HEK293 (cell line): Measurements from ENCODE around the gene RUFY2.

Experiments
- CTCF ChIA-PET: fragments of 350-600 bp; formaldehyde crosslinking; extraction: SDS; loops from one replicate; lab custom pipeline; 2021; ENCODE audit warnings: antibody characterized with exemption; lab: Yijun Ruan, JAX
- POLR2A ChIA-PET: fragments of 300-600 bp; formaldehyde crosslinking; extraction: SDS; loops from one replicate; lab custom pipeline; 2020; ENCODE audit warnings: antibody characterized with exemption, inconsistent platforms; lab: Yijun Ruan, JAX
- H3K27ac ChIP-seq: fragments of 200-500 bp; sonication (Bioruptor generic); 2 replicates; pipeline ENCODE4 v1.5.1; 2014; ENCODE audit warnings: low read depth, low read length, control low read depth, inconsistent platforms; ENCODE audit errors: extremely low read depth
- H3K36me3 ChIP-seq, 2 experiments: fragments of 200-500 bp in 1 of 2; sonication (Bioruptor generic) in 1 of 2; 1 replicate in 1 of 2; 2 replicates in 1 of 2; pipeline ENCODE4 v1.5.1; 2014 to 2017; ENCODE audit warnings: inconsistent platforms in 2 of 2, low read length in 2 of 2; ENCODE audit not compliant: control insufficient read depth in 2 of 2, insufficient read depth in 1 of 2
- H3K4me1 ChIP-seq: fragments of 200-500 bp; sonication (Bioruptor generic); 2 replicates; pipeline ENCODE4 v1.5.1; 2014; ENCODE audit warnings: mild to moderate bottlenecking, low read length, inconsistent platforms; ENCODE audit not compliant: control insufficient read depth, insufficient read depth
- H3K4me3 ChIP-seq: 2 replicates; pipeline ENCODE4 v1.5.1; 2011; ENCODE audit warnings: low read depth, mild to moderate bottlenecking, control low read depth, low read length, moderate library complexity
- H3K9me3 ChIP-seq: fragments of 200-500 bp; sonication (Bioruptor generic); 2 replicates; pipeline ENCODE4 v1.5.1; 2014; ENCODE audit warnings: low read depth, low read length, inconsistent platforms; ENCODE audit not compliant: control insufficient read depth, insufficient read depth
- FEZF1 ChIP-seq: fragments of 450-650 bp; formaldehyde crosslinking; IDR thresholded peaks from 2 replicates; pipeline ENCODE4 v1.5.1; 2016; ENCODE audit warnings: missing biosample characterization, missing genetic modification characterization
- HOXA7 ChIP-seq: sonication (generic); formaldehyde crosslinking; IDR thresholded peaks from 2 replicates; pipeline ENCODE4 v1.8.1; 2022; ENCODE audit warnings: missing genetic modification reagents, borderline replicate concordance
- KLF7 ChIP-seq: fragments of 450-650 bp; formaldehyde crosslinking; IDR thresholded peaks from 2 replicates; pipeline ENCODE4 v1.5.1; 2016; ENCODE audit warnings: missing biosample characterization, missing genetic modification characterization, borderline replicate concordance
- RBAK ChIP-seq: fragments of 450-650 bp; formaldehyde crosslinking; IDR thresholded peaks from 2 replicates; pipeline ENCODE4 v1.5.1; 2016; ENCODE audit warnings: missing biosample characterization, missing genetic modification characterization
- REPIN1 ChIP-seq: fragments of 450-650 bp; formaldehyde crosslinking; IDR thresholded peaks from 2 replicates; pipeline ENCODE4 v1.5.1; 2017; ENCODE audit warnings: missing biosample characterization, missing genetic modification characterization, low read depth
- YY1 ChIP-seq: fragments of 450-650 bp; formaldehyde crosslinking; IDR thresholded peaks from 2 replicates; pipeline ENCODE4 v1.5.1; 2018; ENCODE audit warnings: missing biosample characterization, missing genetic modification characterization
- ZNF114 ChIP-seq: fragments of 450-650 bp; formaldehyde crosslinking; IDR thresholded peaks from 2 replicates; pipeline ENCODE4 v1.5.0; 2017; ENCODE audit warnings: missing biosample characterization, missing genetic modification characterization
- ZNF175 ChIP-seq: fragments of 450-650 bp; formaldehyde crosslinking; IDR thresholded peaks from 2 replicates; pipeline ENCODE4 v1.5.1; 2016; ENCODE audit warnings: missing biosample characterization, missing genetic modification characterization
- ZNF2 ChIP-seq: fragments of 450-650 bp; formaldehyde crosslinking; IDR thresholded peaks from 2 replicates; pipeline ENCODE4 v1.5.1; 2016; ENCODE audit warnings: missing biosample characterization, missing genetic modification characterization
- ZNF214 ChIP-seq: fragments of 450-650 bp; formaldehyde crosslinking; IDR thresholded peaks from 2 replicates; pipeline ENCODE4 v1.5.1; 2017; ENCODE audit warnings: missing biosample characterization, mild to moderate bottlenecking, missing genetic modification characterization, borderline replicate concordance
- ZNF223 ChIP-seq: fragments of 450-650 bp; formaldehyde crosslinking; IDR thresholded peaks from 2 replicates; pipeline ENCODE4 v1.5.1; 2016; ENCODE audit warnings: missing biosample characterization, missing genetic modification characterization
- ZNF23 ChIP-seq: fragments of 450-650 bp; formaldehyde crosslinking; IDR thresholded peaks from 2 replicates; pipeline ENCODE4 v1.5.1; 2016; ENCODE audit warnings: missing biosample characterization, missing genetic modification characterization, borderline replicate concordance
- ZNF239 ChIP-seq: fragments of 450-650 bp; formaldehyde crosslinking; IDR thresholded peaks from 2 replicates; pipeline ENCODE4 v1.5.1; 2016; ENCODE audit warnings: missing biosample characterization, missing genetic modification characterization
- ZNF248 ChIP-seq: fragments of 450-650 bp; formaldehyde crosslinking; IDR thresholded peaks from 2 replicates; pipeline ENCODE4 v1.5.1; 2017; ENCODE audit warnings: missing biosample characterization, missing genetic modification characterization
- ZNF266 ChIP-seq: fragments of 450-650 bp; formaldehyde crosslinking; IDR thresholded peaks from 2 replicates; pipeline ENCODE4 v1.5.1; 2016; ENCODE audit warnings: missing biosample characterization, missing genetic modification characterization, low read depth
- ZNF280C ChIP-seq: fragments of 450-650 bp; formaldehyde crosslinking; IDR thresholded peaks from 2 replicates; pipeline ENCODE4 v1.5.1; 2016; ENCODE audit warnings: missing biosample characterization, missing genetic modification characterization
- ZNF311 ChIP-seq: fragments of 450-650 bp; formaldehyde crosslinking; IDR thresholded peaks from 2 replicates; pipeline ENCODE4 v1.5.1; 2017; ENCODE audit warnings: missing biosample characterization, missing genetic modification characterization, borderline replicate concordance
- ZNF433 ChIP-seq: fragments of 450-650 bp; formaldehyde crosslinking; IDR thresholded peaks from 2 replicates; pipeline ENCODE4 v1.5.1; 2016; ENCODE audit warnings: missing biosample characterization, missing genetic modification characterization, low read depth
- ZNF548 ChIP-seq: fragments of 450-650 bp; formaldehyde crosslinking; IDR thresholded peaks from 2 replicates; pipeline ENCODE4 v1.5.1; 2016; ENCODE audit warnings: missing biosample characterization, missing genetic modification characterization
- ZNF558 ChIP-seq: fragments of 450-650 bp; formaldehyde crosslinking; IDR thresholded peaks from 2 replicates; pipeline ENCODE4 v1.5.1; 2016; ENCODE audit warnings: missing biosample characterization, missing genetic modification characterization
- ZNF624 ChIP-seq: fragments of 450-650 bp; formaldehyde crosslinking; IDR thresholded peaks from 2 replicates; pipeline ENCODE4 v1.5.1; 2017; ENCODE audit warnings: missing biosample characterization, missing genetic modification characterization
- ZNF629 ChIP-seq: fragments of 450-650 bp; formaldehyde crosslinking; IDR thresholded peaks from 2 replicates; pipeline ENCODE4 v1.5.1; 2017; ENCODE audit warnings: missing biosample characterization, missing genetic modification characterization
- ZXDB ChIP-seq: fragments of 450-650 bp; formaldehyde crosslinking; IDR thresholded peaks from 2 replicates; pipeline ENCODE4 v1.5.1; 2016; ENCODE audit warnings: missing biosample characterization, missing genetic modification characterization
- TF ChIP-seq, protein P1 (sequence below): fragments of 450-650 bp; formaldehyde crosslinking; IDR thresholded peaks from 2 replicates; pipeline ENCODE4 v1.5.1; 2016; ENCODE audit warnings: missing biosample characterization, missing genetic modification characterization
- TF ChIP-seq, protein P2 (sequence below): fragments of 450-650 bp; formaldehyde crosslinking; IDR thresholded peaks from 2 replicates; pipeline ENCODE4 v1.5.1; 2016; ENCODE audit warnings: missing biosample characterization, missing genetic modification characterization
- TF ChIP-seq, protein P3 (sequence below): fragments of 450-650 bp; formaldehyde crosslinking; IDR thresholded peaks from 2 replicates; pipeline ENCODE4 v1.5.1; 2016; ENCODE audit warnings: missing biosample characterization, missing genetic modification characterization

Gene RUFY2

DNA sequence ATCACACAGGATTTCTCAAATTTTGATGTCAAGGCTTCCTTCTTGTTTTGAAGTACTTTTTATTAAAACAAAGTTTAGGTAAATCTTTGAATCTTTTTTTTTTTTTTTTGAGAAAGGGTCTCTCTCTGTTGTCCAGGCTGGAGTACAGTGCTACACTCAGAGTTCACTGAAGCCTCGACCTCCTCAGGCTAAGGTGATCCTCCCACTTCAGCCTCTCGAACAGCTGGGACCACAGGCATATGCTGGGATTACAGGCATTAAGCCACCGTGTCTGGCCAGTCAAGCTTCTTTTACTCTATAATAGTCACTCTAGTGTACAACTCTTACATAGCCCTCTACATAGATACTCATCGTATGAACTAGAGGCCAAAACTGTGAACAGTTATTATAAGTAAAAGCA, 3.4 kb downstream of the RUFY2 start:
- H3K36me3 ChIP-seq = peaks cover 13 to 19% of the 10 kb centered on the region in 2 experiments
- TF ChIP-seq REPIN1 (tag by site-specific recombination) (no peak), ZNF433 (tag by site-specific recombination) (no peak), ZNF311 (tag by site-specific recombination) (no peak), HOXA7 (CRISPR knock-in tag) (no peak), ZNF239 (no peak), ZNF214 (tag by site-specific recombination) (no peak), ZNF548 (tag by site-specific recombination) (no peak), ZNF114 (tag by site-specific recombination) (no peak), YY1 (no peak)
- TF ChIP-seq, protein P1, sequence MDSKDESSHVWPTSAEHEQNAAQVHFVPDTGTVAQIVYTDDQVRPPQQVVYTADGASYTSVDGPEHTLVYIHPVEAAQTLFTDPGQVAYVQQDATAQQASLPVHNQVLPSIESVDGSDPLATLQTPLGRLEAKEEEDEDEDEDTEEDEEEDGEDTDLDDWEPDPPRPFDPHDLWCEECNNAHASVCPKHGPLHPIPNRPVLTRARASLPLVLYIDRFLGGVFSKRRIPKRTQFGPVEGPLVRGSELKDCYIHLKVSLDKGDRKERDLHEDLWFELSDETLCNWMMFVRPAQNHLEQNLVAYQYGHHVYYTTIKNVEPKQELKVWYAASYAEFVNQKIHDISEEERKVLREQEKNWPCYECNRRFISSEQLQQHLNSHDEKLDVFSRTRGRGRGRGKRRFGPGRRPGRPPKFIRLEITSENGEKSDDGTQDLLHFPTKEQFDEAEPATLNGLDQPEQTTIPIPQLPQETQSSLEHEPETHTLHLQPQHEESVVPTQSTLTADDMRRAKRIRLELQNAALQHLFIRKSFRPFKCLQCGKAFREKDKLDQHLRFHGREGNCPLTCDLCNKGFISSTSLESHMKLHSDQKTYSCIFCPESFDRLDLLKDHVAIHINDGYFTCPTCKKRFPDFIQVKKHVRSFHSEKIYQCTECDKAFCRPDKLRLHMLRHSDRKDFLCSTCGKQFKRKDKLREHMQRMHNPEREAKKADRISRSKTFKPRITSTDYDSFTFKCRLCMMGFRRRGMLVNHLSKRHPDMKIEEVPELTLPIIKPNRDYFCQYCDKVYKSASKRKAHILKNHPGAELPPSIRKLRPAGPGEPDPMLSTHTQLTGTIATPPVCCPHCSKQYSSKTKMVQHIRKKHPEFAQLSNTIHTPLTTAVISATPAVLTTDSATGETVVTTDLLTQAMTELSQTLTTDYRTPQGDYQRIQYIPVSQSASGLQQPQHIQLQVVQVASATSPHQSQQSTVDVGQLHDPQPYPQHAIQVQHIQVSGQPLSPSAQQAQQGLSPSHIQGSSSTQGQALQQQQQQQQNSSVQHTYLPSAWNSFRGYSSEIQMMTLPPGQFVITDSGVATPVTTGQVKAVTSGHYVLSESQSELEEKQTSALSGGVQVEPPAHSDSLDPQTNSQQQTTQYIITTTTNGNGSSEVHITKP (tag by site-specific recombination) = no peak
- H3K9me3 ChIP-seq = no peaks in the 10 kb centered on the region
- no peak overlapping the region for H3K4me3 ChIP-seq
- no peaks in the 10 kb centered on the region for H3K4me1 ChIP-seq
- ChIA-PET POLR2A (no interaction called here), CTCF (interaction anchor here (0.6 to 0.8 kb wide), 2 partner anchors 102 to 331 kb away, joined by 3 read pairs; no protein-coding TSS in a partner anchor)
- no peak overlapping the region for H3K27ac ChIP-seq

DNA sequence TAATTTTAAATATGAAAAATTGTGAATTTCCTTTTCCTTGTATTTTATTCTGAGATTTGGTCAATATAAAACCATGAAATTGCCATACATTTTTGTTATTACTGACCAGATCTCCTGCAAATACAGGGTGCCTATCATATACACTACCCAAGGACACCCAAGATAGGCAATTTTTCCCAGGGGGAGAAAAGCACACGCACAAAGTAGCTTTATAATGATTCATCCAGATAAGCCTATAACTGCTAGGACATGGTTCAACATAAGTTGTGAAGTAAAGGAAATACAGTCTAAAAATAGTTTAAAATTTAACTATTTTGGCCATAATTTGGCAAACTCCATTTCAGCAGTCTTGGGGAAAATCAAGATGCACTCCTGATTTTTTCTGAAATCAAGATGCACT, 4.8 kb downstream of the RUFY2 start:
- Histone ChIP-seq H3K27ac (no peak overlapping the region), H3K4me3 (no peak overlapping the region)
- TF ChIP-seq ZNF311 (tag by site-specific recombination) = no peak
- TF ChIP-seq RBAK = no peak
- no peak for TF ChIP-seq ZNF23 (tag by site-specific recombination)
- TF ChIP-seq, protein P2, sequence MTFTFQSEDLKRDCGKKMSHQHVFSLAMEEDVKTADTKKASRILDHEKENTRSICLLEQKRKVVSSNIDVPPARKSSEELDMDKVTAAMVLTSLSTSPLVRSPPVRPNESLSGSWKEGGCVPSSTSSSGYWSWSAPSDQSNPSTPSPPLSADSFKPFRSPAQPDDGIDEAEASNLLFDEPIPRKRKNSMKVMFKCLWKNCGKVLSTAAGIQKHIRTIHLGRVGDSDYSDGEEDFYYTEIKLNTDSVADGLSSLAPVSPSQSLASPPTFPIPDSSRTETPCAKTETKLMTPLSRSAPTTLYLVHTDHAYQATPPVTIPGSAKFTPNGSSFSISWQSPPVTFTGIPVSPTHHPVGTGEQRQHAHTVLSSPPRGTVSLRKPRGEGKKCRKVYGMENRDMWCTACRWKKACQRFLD (tag by site-specific recombination) = no peak
- TF ChIP-seq ZNF248 (tag by site-specific recombination) = no peak
- no peak for TF ChIP-seq ZNF629 (tag by site-specific recombination)
- TF ChIP-seq ZNF175 (tag by site-specific recombination) = no peak
- no peak for TF ChIP-seq ZNF280C
- TF ChIP-seq FEZF1 = no peak
- TF ChIP-seq KLF7 (tag by site-specific recombination) = no peak
- no peak for TF ChIP-seq ZXDB (tag by site-specific recombination)
- no peak for TF ChIP-seq ZNF624
- TF ChIP-seq ZNF558 (tag by site-specific recombination) = no peak
- no peak for TF ChIP-seq ZNF2
- no peak for TF ChIP-seq ZNF223
- TF ChIP-seq ZNF266 = no peak
- TF ChIP-seq, protein P3, sequence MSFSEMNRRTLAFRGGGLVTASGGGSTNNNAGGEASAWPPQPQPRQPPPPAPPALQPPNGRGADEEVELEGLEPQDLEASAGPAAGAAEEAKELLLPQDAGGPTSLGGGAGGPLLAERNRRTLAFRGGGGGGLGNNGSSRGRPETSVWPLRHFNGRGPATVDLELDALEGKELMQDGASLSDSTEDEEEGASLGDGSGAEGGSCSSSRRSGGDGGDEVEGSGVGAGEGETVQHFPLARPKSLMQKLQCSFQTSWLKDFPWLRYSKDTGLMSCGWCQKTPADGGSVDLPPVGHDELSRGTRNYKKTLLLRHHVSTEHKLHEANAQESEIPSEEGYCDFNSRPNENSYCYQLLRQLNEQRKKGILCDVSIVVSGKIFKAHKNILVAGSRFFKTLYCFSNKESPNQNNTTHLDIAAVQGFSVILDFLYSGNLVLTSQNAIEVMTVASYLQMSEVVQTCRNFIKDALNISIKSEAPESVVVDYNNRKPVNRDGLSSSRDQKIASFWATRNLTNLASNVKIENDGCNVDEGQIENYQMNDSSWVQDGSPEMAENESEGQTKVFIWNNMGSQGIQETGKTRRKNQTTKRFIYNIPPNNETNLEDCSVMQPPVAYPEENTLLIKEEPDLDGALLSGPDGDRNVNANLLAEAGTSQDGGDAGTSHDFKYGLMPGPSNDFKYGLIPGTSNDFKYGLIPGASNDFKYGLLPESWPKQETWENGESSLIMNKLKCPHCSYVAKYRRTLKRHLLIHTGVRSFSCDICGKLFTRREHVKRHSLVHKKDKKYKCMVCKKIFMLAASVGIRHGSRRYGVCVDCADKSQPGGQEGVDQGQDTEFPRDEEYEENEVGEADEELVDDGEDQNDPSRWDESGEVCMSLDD (tag by site-specific recombination) = no peak
- TF ChIP-seq, all 188 proteins: peak for 0
- no peaks in the 10 kb centered on the region for H3K9me3 ChIP-seq
- H3K4me1 ChIP-seq = no peaks in the 10 kb centered on the region
- POLR2A ChIA-PET = no interaction called here
- peaks cover 19 to 27% of the 10 kb centered on the region in 2 experiments for H3K36me3 ChIP-seq
- CTCF ChIA-PET = interaction anchor here (0.6 to 1.0 kb wide), 2 partner anchors 10 to 566 kb away, joined by 3 read pairs; no protein-coding TSS in a partner anchor
